Stimulated activated CD8-positive, alpha-beta memory T cell treated with anti-CD3 and anti-CD28 coated beads, Interleukin-12 subunit alpha, Interleukin-12 subunit beta, amount 100 ng/mL, for 1 hour (primary cell): ENCODE measurements around the gene UBE2H.
"Not testable (repeated sequence)": the region's sequence is repeated elsewhere in the genome, so short reads cannot be mapped to it uniquely, and the experiment has no call there.

Experiments used
- DNase-seq: peaks from one replicate; pipeline ENCODE4 v3.0.0-alpha.2; 2020; ENCODE audit warnings: low read depth

Gene UBE2H

DNA sequence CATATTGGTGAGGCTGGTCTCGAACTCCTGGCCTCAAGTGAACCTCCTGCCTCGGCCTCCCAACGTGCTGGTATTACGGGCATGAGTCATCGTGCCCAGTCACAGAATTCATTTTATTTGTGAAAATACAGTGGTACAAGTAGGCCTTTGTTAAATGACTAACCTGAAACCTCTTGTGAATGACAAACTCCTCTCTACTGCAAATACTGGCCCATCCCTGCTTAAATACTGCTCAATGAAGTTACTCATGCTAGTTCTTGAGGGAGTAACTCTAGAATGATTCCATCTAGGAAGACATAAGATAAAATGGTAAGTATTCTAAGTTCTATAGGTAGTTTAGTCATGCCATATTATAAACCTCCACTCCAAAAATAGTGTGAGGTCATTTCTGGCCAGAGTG lies 80.7 kb downstream of the UBE2H start:
- no peak for DNase-seq

DNA sequence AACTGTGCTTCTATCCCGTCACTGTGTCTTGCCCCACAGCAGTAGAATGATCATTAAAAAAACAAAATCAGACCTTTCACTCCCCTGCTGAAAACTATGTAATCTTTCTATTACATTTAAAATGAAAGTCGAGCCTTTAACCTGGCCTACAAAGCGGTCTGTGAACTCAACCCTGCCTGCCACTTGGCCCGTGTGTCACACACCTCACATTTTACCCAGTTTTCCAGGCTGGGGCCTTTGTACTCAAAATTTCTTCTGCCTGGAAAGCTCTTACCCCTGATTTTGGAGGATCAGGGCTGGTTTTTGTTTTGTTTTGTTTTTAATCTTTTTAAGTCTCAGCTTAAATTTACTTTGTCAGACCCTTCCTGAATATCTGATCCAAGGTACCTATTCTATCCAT lies 82.1 kb downstream of the UBE2H start:
- DNase-seq: no peak

DNA sequence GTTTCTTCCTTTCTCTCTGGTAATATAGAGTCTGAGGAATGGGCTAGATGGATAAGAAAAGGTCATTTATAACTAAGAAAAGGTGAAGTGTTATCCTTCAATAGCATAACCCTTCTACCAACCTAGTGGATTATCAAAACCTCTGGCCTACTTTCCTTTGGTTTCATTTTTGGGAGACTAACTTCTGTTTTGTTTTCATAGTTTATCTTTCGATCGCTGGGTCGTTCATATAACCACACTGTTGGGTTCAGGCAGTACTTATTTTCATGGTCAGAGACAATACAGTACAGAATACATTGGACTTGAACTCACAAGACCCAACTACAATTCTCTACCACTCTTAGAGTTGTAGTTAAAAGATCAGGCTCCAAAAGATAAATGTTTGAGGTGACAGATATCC lies 86.5 kb downstream of the UBE2H start:
- no peak for DNase-seq

DNA sequence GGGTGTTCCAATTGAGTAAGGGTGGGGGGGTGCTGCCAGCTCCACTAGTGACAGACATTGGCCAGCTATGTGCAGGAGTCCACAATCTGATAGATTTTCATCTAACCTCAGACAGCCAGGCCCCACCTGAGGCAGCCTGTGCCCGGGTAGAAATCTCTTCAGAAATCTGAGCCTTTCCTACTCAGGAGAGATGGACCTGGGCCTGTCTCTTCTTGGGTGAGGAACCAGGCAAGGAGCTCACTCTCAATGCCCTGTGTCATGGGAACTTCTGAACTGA lies 86.9 kb downstream of the UBE2H start:
- DNase-seq: no peak

DNA sequence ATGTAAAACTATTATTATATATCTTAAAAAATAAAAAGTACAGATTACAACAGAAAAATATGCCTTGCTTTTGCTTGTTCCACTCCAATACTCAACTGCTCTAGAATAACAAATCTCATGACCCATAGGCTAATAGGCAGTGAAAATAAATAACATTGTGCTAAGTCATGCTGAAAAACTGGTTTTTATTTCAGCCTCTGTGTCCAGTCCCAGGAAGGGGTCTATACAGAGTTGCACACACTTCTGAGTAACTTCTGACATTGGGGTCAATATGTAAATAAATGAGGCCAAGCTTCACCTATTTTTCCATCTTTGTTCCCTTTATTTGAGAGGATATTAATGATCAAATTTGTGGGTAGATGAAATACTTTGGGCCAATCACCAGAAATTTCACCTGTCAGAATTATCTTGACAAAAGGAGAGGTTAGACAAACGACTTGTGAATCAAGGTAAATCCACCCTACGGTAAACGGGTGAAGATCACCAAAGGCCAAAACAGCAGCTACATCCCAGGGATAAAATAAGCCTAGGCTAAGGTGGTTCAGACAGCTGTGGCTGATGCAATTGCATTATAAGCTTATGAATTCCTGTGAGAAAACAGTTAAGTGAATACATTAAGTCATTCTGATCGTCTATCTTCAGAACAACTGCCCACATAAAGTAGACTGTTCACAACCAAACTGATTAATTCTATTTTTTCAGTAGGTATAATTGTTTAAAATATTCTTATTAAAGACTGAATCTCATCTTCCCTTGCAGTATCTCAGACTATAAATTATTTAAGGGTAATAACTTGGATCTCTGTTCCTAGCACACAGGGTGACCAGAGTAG lies 87.5 kb downstream of the UBE2H start:
- DNase-seq: no peak

DNA sequence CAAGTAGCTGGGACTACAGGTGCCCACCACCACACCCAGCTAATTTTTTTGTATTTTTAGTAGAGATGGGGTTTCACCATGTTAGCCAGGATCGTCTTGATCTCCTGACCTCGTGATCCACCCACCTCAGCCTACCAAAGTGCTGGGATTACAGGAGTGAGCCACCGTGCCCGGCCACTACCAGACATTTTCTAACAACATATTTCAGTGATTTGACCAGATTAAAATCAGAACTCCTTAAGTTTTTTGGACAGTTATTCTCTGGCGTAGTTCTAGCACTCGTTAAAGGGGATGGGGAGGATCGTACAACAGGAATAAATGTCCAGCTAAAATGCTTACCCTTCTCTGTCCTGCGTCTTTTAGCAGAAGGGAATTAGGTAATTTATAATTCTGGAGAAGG lies 88.1 kb downstream of the UBE2H start:
- not testable (repeated sequence) for DNase-seq

DNA sequence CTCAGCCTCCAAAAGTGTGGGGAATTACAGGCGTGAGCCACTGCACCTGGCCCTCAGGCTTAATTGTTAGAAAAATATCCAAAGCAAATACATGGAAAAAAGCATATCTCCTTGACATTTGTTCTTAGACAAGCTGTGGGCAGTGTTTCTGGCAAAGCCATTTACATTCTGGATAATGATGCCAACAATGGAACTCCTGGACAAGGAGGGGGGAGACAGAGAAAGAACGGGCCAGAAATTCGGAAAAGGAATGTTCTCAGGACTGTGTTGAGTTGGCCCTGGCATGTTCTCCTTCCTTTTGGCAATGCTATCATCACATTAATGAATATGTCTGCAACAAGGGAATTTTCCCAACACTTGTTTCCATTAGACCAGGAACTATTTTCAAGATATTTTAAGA lies 88.7 kb downstream of the UBE2H start:
- DNase-seq: no peak

DNA sequence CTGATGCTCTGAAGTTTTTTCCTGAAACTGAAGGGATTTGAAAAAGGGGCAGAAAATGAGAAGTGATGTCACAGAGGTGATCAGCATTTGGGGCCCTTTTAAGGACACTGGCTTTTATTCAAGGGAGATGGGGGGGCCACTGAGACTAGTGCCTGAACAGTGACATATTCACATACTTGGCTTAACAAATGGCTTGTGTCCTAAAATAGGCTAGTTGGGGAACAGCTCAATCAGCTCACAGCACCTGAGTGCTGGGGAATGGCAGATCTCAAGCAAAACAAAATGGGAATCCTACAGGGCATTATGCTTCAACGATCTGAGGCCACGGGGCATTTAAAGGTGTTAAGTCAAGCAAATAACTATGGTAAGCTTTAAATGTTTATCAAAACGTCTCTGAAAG lies 90.1 kb downstream of the UBE2H start:
- no peak for DNase-seq

DNA sequence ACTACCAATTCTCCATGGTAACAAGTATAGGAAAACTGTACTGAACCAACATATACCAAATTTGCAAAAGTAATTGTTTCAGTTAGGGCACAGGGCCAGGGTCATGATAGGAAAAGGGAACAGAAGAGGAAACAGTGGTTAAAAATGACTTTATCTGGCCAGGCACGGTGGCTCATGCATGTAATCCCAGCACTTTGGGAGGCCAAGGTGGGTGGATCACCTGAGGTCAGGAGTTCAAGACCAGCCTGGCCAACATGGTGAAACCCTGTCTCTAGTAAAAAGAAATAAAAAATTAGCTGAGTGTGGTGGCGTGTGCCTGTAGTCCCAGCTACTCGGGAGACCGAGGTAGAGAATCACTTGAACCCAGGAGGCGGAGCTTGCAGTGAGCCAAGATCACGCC lies 92.0 kb downstream of the UBE2H start:
- not testable (repeated sequence) for DNase-seq

DNA sequence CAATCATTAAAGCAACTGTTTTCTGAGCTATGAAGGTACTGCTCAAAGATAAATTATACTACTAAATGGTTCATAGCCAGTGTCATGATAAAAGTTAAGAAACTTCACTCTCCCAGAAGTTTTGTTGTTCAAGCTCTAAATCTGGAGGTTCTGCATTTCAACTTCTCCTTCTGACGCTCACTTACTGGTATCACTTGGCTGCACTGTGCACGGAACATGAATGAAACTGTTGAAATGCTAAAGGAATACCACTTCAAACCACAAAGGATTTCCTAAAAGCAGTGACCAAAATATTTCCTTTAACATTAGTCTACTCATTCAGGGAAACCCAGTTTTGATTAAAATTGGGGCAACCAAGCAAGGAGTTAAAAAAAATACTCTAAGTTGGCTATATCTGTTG lies 93.6 kb downstream of the UBE2H start:
- no peak for DNase-seq

DNA sequence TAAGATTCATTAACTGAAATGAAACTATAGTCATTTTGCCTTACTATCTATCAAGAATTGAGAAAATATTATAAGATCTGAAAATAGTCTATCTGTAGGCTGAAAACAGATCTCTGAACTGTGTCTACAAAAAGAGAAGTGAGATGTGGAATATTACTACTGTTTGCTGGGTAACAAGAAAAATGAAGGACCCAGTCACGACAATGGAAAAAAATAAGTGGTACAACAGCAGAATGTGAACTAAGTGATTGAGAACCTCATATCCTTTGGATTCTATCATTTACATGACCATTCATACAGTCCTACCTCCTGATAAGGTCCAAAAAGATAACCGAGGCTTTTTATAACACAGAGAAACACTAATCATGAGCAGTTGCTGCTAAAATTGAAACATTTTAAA lies 94.3 kb downstream of the UBE2H start:
- DNase-seq: no peak

DNA sequence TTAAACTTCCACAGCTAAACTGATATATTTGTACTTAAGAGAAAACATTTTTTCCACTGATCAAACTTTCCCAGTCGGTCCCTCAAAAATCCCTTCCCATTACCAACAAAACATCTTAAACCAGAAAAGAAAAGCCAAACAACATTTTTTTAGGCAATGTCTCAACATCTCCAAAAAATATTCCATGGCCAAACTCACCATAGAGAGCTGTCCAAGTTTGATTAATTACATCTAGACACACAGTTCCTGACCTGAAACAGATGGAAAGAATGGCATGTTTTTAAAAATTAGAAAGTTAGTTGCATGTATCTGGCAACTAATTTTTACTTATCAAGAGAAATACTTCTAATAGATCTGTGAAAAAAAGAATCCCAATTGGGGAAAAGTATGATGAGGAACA lies 95.4 kb downstream of the UBE2H start:
- no peak for DNase-seq

DNA sequence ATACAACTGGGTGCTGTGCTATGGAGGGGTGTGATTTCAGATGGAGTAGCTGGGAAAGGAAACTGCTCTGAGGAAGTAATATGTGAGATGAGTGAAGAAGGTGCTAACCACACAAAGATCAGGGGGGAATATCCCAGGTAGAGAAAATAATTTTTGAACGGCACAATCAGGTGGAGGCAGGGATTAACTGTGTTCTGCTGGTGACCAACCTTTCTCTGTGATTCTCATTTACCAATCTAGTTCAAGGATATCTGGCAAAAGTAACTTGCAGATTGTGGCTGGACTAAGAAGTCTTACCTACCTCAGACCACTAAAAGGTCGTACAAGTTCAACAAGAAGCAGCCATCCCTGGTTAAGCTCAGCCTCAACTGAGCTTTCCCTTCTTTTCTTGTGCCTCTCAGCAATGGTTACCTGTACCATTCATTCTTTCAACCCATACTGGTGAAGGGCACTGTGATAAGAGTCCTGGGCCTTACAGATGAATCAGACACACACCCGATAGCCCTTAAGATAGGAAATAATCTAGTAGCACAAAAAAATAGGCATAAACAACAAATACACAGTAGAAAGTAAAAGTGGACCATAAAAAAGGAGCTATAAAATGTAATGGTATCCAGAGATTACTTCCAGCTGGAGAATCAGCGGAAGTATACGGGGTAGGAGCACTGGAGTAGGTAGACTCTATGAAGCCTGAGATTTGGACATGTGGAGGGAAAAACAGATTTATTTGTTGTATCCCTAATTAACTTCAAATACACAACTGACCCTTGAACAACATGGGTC lies 96.6 kb downstream of the UBE2H start:
- no peak for DNase-seq

DNA sequence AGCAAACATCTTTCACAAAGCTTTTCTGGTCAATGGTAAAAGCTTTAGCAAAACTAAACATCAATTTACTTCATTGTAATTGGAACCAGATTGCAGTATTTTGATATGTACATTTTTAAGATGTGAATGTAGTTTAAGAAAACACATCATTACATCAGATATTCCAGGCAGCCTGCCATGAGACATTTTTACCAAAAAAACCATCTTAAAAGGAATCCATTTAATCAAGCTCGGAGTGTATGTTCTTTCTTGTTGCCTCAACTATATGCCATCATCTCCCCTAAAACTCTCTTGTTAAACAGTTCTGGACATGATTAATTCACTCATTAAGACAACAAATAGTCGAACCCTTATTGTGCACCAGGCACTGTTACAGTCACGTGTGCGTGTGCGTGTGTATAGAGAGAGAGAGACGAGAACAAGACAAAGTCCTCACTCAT lies 97.5 kb downstream of the UBE2H start:
- no peak for DNase-seq

DNA sequence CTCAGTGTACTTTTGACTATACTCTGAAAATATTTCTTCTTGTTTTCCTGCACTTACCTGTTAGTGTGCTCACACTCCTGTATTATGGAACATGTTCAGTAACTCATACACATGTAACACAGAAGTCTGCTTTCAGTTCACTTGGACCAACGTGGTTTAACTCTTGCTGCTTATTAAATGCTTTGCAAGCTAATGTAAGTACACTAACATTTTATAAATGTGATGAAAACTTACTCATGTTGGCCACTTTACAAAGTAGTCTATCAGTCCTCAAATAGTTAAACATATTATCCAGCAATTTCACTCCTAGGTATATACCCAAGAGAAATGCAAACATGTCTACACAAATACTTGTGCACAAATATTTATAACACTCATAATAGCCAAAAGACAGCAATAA lies 98.4 kb downstream of the UBE2H start:
- DNase-seq: no peak

DNA sequence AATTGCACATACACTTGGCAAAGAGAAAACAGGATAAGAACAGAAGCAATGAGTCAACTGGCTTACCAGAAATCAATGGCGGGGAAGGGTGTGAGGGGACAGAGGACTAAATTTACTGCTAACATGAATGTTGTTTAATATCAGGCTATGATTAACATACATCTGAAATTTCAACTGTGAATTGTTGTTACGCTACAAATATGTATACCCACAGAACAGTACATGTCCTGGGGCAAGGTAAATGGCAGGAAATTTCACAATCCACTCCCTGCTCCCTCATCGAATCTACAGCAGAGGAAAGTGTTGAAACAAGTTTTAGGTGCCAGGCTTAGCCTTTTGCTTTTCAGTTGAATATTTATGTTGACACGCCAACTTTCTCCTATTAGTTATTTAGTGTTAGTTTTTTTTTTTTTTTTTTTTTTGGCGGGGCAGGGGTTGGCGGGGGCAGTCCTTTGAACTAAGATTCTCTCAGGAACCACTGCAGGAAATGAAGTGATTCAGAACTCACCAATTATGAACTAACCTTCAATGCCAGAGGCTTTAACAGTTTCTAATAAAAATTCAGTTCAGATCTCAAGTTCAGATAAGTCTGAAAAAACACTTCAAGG lies 99.0 kb downstream of the UBE2H start:
- DNase-seq: no peak

DNA sequence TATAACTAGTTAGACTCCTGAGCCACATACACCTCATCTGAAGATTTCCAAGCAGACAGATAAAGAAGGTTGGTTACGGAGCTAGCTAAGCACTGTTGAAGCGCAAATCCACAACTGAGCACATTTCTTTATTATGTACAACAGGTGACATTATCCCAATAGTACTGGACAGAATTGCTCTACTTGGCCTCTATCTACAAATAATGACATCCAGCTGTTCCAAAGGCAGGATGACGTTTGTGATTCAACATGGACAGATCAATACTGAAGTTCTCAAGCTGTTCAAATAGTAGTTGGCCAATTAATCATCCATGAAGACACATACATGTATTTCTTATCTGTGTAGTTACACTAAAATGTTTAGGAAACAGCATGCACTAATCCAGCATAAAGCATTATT lies 101.0 kb downstream of the UBE2H start:
- no peak for DNase-seq

DNA sequence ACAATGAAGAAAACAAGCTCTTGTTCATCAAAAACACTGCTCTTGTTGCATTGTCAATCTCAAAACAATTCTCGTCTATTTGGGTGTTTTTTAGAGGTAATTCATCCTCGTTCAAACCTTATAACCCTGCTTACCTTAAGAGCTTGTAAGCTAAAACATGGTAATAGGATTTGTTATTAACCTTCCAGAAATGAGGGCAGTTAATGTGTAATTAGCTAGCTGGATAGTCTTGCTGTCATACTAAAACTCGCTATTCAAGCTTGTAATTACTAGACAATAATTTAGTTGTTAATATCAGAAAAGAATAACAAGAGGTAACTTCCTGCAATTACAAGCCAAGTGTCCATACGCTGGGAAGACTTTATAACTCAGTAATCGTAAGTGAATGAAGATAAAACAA lies 101.6 kb downstream of the UBE2H start:
- DNase-seq: no peak

DNA sequence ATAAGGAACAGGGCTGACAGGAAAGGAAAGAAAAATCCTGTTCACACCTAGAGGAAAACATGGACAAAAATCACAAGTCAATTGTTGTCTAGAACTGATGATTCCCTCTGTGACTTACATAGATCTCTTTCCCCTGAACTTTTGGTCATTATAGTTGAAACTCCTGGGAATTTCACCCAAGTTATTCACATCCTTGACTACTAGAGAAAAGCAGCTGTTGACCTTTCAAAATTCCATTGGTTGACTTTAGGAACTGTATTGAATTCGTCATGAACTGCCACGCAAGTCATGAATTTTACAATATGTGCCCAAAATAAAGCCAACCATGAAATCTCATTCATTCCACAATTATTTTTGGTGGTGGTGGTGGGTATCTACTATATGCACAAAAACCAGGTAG lies 104.3 kb downstream of the UBE2H start:
- DNase-seq: no peak

DNA sequence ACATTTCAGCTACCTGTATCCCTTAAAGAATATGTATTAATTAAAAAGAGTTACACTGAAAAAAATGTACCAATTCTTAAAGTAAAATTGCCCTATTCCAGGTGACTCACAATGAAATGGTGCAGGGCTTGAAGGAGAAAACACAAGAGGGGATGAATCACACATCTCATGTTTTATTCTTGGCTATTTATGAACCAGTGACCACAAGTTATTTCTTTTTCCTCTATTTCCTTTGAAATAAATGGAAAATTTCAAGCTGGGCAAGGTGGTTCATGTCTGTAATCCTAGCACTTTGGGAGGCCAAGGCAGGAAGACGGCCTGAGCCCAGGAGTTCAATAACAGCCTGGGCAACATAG lies 106.8 kb downstream of the UBE2H start:
- no peak for DNase-seq

DNA sequence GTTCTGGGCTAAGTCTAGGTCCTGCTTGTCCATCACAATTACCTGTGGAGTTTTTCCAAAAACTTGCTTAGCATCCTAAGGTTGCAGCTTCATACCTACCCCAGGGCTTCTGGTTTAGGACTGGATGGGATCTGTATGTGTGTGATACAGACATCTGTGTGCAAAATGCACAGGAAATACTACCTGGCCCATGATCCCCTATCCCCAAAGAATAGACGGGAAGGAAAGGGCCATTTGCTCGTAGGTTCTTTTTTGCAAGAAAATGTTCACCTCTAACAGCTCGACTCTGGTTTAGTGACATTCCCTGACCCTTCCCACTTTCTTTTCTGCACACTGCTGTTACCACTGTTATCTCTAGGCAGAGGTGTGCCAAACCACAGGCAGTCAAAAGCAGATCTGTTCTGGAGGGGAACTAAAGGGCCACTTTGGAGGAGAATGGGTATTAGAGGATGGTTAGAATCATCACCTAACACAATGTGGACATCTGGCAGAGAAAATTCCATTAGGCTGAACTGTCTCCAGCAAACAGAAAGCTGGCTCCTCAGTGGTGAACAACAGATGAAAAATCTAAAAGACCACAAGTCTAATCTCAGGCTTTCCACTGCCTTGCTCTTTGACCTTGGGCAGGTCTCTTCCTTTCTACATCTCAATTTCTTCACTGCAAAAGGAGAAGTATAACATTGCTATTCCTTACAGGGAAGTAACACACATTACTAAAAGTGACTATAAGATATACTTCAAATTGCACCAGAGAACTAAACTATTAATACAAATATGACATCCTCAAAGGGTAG lies 107.4 kb downstream of the UBE2H start:
- no peak for DNase-seq

DNA sequence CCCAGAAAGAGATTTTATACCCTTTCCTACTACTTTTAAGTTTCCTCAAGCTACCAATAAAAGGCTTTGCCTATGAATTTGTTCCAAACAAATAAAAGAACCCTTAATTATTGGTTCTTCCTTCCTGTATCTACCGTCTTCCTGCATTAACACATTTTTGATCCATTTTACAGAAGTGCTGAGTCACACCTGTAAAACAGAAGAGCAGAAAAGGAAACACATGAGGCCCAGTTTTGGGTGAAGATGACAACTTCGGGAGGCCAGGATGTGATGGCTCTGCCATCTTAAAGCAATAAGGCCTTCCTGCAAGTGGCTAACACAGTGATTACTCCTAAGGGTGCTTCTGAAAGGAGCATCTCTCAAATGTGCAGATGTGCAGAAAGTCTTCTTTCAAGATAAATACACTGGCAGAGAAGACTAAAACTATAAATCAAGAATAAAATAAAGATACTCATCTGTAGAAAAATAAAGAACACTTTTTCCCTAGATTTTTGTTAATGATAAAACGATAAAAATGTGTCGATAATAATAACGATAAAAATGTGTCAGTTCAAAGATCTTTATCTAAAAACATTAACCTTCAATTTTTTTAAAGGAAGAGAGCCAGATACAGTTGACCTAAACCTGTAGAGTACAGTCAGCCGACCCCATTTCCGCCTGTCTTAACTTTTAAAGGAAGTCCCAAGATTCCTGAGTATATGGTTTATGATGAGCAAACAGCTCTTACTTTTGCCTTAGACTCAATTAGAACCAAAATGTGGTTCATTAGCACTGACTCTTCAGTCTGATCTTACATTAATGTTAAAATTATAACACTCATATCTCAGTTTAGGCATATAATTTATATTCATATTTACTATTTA lies 108.6 kb downstream of the UBE2H start:
- no peak for DNase-seq
